SU-DHL-6 (cell line): ENCODE data around the gene SLC3A2.

Experiments used
- H2AFZ ChIP-seq: fragments of 200-600 bp; sonication (generic); 2 replicates; pipeline ENCODE4 v1.6.1; 2014; ENCODE audit warnings: low read depth, mild to moderate bottlenecking, moderate library complexity, mixed read lengths, antibody characterized with exemption, low read length; ENCODE audit not compliant: severe bottlenecking
- H3F3A ChIP-seq: fragments of 200-600 bp; shearing (Covaris generic); 2 replicates; pipeline ENCODE4 v1.6.0; 2016; ENCODE audit warnings: antibody characterized with exemption, mild to moderate bottlenecking; ENCODE audit not compliant: insufficient read depth
- H3K27ac ChIP-seq: fragments of 200-600 bp; sonication (generic); 2 replicates; pipeline ENCODE4 v1.5.1; 2016; ENCODE audit warnings: low read depth, mild to moderate bottlenecking, low read length, moderate library complexity, mixed read lengths
- H3K27me3 ChIP-seq: fragments of 200-600 bp; sonication (generic), shearing (Covaris generic); 2 replicates; pipeline ENCODE4 v1.6.0; 2014; ENCODE audit warnings: mild to moderate bottlenecking, low read length
- H3K36me3 ChIP-seq: fragments of 200-600 bp; sonication (generic); 2 replicates; pipeline ENCODE4 v1.6.1; 2014; ENCODE audit warnings: mild to moderate bottlenecking, low read length, mixed read lengths
- H3K4me2 ChIP-seq: fragments of 300-600, 200-600 bp; shearing (Covaris generic), sonication (generic); 2 replicates; pipeline ENCODE4 v1.6.0; 2014; ENCODE audit warnings: low read length, low read depth, mild to moderate bottlenecking; ENCODE audit not compliant: poor library complexity, severe bottlenecking
- H3K4me3 ChIP-seq: fragments of 200-600 bp; sonication (generic); 2 replicates; pipeline ENCODE4 v1.5.1; 2014; ENCODE audit warnings: antibody characterized with exemption, low read length, mild to moderate bottlenecking, mixed read lengths; ENCODE audit not compliant: insufficient read depth, poor library complexity, severe bottlenecking
- H3K79me2 ChIP-seq: fragments of 200-600 bp; sonication (generic); 2 replicates; pipeline ENCODE4 v1.6.1; 2014; ENCODE audit warnings: mild to moderate bottlenecking, low read length, moderate library complexity; ENCODE audit not compliant: insufficient read depth
- H3K9ac ChIP-seq: fragments of 200-600 bp; sonication (generic); 2 replicates; pipeline ENCODE4 v1.7.0; 2014; ENCODE audit warnings: mild to moderate bottlenecking, low read length
- H3K9me2 ChIP-seq: fragments of 200-600 bp; sonication (generic); replicated peaks from 2 replicates; pipeline ENCODE4 v1.6.1; 2014; ENCODE audit warnings: low read length; ENCODE audit not compliant: insufficient read depth
- H3K9me3 ChIP-seq: fragments of 200-600 bp; sonication (generic); 2 replicates; pipeline ENCODE4 v1.6.1; 2014; ENCODE audit warnings: low read length, mixed read lengths; ENCODE audit not compliant: insufficient read depth
- H4K20me1 ChIP-seq: fragments of 200-600 bp; sonication (generic); 2 replicates; pipeline ENCODE4 v1.6.1; 2014; ENCODE audit warnings: low read depth, mild to moderate bottlenecking, antibody characterized with exemption, low read length, moderate library complexity, mixed read lengths
- CTCF ChIP-seq: fragments of 200-600 bp; sonication (generic); IDR thresholded peaks from one replicate; pipeline ENCODE4 v1.5.1; 2017; ENCODE audit warnings: antibody characterized with exemption, mild to moderate bottlenecking, low read length, moderate library complexity; ENCODE audit not compliant: insufficient read depth, poor library complexity, severe bottlenecking
- EZH2phosphoT487 ChIP-seq: fragments of 200-600 bp; sonication (generic), shearing (Covaris generic); conservative IDR thresholded peaks from 2 replicates; pipeline ENCODE4 v1.6.1; 2018; ENCODE audit warnings: mild to moderate bottlenecking, antibody characterized with exemption, low read length, moderate library complexity, mixed read lengths

SLC3A2 gene

DNA sequence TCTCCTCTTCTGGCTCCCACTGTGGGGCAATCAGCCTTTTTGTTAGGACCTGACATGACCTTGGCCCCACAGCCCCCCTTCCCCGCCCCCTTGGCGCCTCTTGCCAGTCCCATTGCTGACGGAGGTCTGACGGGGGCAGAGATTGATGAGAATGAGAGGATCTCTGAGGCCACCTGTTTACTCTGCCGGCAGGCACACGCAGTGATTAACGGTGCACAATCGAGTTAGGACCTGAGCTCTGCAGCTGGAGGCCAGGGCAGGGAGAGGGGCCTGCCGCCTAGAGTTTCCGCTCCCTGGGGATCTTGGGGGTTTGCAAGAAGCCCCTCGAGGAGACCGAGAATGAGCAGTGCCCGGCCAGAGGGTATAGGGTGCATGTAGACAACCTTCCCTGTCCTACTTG, 47.3 kb downstream of the SLC3A2 start:
- Histone ChIP-seq H3K27me3 (no peaks in the 10 kb centered on the region), H3K4me2 (no peak overlapping the region), H3K9me3 (no peaks in the 10 kb centered on the region), H4K20me1 (no peaks in the 10 kb centered on the region), H2AFZ (no peak overlapping the region), H3K4me3 (no peak overlapping the region), H3K27ac (no peak overlapping the region), H3K9ac (no peak overlapping the region), H3K79me2 (no peaks in the 10 kb centered on the region), H3K9me2 (no peaks in the 10 kb centered on the region), H3K36me3 (no peaks in the 10 kb centered on the region), H3F3A (peaks cover 5% of the 10 kb centered on the region)
- TF ChIP-seq CTCF (no peak), EZH2phosphoT487 (no peak)

GRCh38 chr11:62930157-62930556, 49.5 kb downstream of the SLC3A2 start:
- Histone ChIP-seq H3K27ac (no peak overlapping the region), H3K4me3 (no peak overlapping the region), H3K9me2 (no peaks in the 10 kb centered on the region), H3K9me3 (no peaks in the 10 kb centered on the region), H2AFZ (no peak overlapping the region), H3K4me2 (no peak overlapping the region), H3K27me3 (no peaks in the 10 kb centered on the region), H3K79me2 (no peaks in the 10 kb centered on the region), H3K36me3 (no peaks in the 10 kb centered on the region), H3K9ac (no peak overlapping the region), H4K20me1 (no peaks in the 10 kb centered on the region), H3F3A (no peaks in the 10 kb centered on the region)
- TF ChIP-seq EZH2phosphoT487 (no peak), CTCF (no peak)

DNA sequence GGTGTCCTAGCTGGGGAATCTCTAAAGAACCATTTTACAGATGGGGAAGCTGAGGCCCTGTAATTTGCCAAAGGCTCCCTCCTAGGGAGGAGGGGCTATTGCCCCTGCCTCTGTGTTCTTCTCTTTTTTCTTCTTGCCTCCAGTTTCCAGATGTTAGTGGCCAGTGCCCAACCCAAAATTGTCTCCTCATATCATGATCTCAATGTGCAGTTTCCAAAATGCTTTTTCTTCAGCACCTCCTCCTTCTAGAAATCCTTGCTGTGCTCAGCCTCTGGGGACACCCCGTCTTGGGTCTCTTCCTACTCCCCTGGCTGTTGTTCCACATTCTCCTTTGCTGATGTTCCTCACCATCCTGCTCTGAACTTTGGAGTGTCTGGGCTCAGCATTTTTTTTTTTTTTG, 50.0 kb downstream of the SLC3A2 start:
- Histone ChIP-seq H3K9me3 (no peaks in the 10 kb centered on the region), H3K4me3 (no peak overlapping the region), H2AFZ (no peak overlapping the region), H3K9me2 (no peaks in the 10 kb centered on the region), H3K27ac (no peak overlapping the region), H3K27me3 (no peaks in the 10 kb centered on the region), H3K4me2 (no peak overlapping the region), H3K9ac (no peak overlapping the region), H3K79me2 (no peaks in the 10 kb centered on the region), H3K36me3 (no peaks in the 10 kb centered on the region), H3F3A (no peaks in the 10 kb centered on the region), H4K20me1 (no peaks in the 10 kb centered on the region)
- TF ChIP-seq EZH2phosphoT487 = no peak
- no peak for TF ChIP-seq CTCF
